G401 (cell line): ENCODE data around the gene DNAH2. TPM values are rescaled to one million over a fixed set of nuclear protein-coding genes. Genes with fewer than 3 reads are reported as not detected.

ENCODE experiments used
- DNase-seq: peaks from one replicate; pipeline ENCODE4 v3.0.0-alpha.2; 2015; ENCODE audit warnings: low spot score
- in situ Hi-C: cut with HindIII; loops from 2 replicates; pipeline ENCODE4 v1.10.0; 2016; ENCODE audit warnings: low sequenced_read_pairs, mixed read lengths
- total RNA-seq: library from RNA; depleted of rRNA; stranded (reverse); fragments of >200 nt; shearing (Covaris generic); gene quantifications from 2 replicates; pipeline ENCODE4 v1.2.3, GENCODE V29; 2014

Gene DNAH2
- total RNA-seq, 1 experiment from 2014 or later: 0.03 TPM

DNA sequence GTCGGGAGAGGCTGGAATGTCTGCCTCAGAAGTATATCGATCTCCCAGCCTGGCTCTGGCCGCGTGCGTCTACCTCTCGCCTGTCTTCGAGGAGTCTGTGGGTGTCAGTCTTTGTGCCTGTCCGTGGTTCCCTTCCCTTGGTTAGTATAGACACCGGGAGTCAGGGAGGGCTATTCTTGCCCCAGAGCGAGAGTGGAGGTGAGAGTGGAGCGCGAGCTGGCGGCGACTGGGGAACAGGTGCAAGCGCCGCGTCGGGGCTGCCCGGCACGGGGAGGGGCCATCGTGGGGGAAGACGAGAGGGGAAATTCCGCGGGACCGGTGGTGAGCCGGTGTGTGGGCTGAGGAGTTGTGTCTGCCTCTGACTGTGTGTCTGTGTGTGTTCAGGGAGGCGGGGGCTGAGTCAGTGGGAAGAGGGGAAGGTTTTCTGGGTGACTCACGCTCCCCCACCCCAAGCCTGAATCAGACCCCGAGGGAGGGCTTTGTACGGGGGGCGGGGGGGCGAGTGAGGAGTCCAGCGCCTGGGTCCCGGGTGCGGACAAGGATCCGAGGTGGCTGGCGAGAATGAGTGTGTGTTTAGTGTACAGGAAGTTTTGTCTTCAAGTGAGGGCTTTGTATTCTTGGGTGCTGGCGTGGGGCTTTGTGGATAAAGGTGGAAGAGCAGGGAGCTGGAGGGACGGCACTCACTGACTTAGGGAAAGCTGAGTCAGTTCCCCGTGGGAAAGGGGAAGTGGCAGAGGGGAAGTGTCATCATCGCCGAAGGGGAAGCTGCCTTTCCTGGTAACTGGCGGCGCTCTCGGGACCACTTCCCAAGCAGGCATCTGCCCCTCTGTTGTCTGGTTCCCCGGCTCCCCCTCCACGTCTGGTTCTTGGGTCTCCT lies 125.1 kb downstream of the DNAH2 start:
- peak; percentile 46 for DNase-seq
- in situ Hi-C loops: no loop called here

DNA sequence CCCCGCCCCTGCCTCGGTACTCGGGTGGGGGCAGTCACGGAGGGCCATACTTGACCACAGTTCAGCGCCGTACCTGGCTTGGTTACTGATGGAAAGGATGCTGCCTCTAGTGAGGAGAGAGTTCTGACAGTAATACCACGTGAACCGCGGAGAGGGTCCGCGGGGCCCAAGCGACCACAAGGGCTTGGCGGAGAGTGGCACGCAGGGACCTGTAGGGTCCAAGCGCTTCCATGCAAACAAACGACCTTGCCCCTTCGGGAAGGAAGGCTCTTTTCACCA lies 125.7 kb downstream of the DNAH2 start:
- no peak for DNase-seq
- in situ Hi-C loops: no loop called here

DNA sequence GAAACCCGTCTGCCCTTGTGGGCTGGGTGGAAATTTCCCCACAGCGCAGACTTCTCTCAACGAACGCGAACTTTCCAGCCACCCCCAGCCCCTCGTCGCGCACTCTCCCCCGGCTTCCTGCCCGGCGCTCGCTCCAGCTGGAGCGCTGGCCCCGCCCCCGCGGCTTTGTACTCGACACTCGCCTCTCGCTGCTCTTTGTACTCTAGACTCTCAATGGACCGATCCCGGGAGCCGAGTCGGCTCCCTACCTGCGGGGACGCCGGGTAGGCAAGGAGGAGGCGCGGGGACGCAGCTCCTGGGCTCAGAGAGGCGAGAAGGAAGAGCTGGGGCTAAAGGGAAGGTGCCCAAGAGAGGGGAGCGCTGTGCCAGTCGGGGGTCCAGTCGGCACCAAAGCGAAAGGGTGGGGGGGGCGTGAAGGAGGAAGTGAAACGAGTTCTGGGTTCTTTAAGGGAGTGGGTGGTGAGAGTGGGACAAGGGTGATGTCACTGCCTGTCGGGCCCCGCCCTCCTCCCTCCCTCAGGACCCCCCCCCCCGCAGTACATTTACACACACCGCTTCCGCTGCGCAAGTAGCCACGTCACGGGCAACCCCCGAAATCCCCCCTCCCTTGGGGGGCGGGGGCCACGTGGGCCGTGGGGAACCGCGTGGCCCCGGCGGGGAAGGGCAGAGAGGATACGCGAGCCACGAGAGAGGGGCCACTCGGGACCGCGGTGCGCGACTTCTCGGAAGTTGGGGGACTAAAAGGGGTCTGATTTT lies 126.2 kb downstream of the DNAH2 start:
- in situ Hi-C loops: no loop called here
- DNase-seq: peak; percentile 64

GRCh38 chr17:7844292-7845154 lies 127.0 kb downstream of the DNAH2 start:
- in situ Hi-C loops: no loop called here
- peak; percentile 97 for DNase-seq

DNA sequence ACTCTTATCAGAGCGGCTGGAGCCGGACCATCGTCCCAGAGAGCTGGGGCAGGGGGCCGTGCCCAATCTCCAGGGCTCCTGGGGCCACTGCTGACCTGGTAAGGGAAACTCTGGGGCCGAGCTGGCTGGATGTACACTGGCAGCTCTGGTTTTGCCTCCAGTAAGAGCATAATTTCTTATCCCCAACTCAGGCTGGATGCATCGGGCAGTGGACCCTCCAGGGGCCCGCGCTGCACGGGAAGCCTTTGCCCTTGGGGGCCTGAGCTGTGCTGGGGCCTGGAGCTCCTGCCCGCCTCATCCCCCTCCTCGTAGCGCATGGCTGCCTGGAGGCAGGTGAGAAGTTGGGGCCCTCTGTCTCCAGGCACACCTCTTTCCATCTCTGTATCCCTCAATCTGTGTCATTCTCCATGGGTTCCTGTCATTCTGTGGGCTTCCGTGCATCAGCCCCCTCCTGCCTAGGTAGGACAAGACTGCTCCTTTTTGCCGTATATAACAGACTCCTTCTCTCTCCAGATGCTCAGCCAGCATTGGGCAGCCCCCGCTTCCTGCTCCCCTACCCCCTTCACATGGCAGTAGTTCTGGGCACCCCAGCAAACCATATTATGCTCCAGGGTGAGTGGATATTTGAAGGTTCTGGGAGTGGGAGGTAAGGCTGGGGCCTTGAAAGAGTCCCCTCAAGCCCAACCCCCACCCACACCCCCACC lies 128.0 kb downstream of the DNAH2 start:
- DNase-seq: no peak
- in situ Hi-C loops: no loop called here

- DNase-seq: no peak
- in situ Hi-C loops: no loop called here
These were observed 128.7 kb downstream of the DNAH2 start for GRCh38 chr17:7846063-7846735.

GRCh38 chr17:7846765-7847661 lies 129.5 kb downstream of the DNAH2 start:
- no peak for DNase-seq
- in situ Hi-C loops: no loop called here

- in situ Hi-C loops: no loop called here
- DNase-seq: no peak
These were observed 130.6 kb downstream of the DNAH2 start for GRCh38 chr17:7848131-7848579.

- no peak for DNase-seq
- in situ Hi-C loops: no loop called here
These were observed 131.2 kb downstream of the DNAH2 start for GRCh38 chr17:7848739-7849129.

GRCh38 chr17:7849130-7849750 lies 131.7 kb downstream of the DNAH2 start:
- DNase-seq: no peak
- in situ Hi-C loops: no loop called here

DNA sequence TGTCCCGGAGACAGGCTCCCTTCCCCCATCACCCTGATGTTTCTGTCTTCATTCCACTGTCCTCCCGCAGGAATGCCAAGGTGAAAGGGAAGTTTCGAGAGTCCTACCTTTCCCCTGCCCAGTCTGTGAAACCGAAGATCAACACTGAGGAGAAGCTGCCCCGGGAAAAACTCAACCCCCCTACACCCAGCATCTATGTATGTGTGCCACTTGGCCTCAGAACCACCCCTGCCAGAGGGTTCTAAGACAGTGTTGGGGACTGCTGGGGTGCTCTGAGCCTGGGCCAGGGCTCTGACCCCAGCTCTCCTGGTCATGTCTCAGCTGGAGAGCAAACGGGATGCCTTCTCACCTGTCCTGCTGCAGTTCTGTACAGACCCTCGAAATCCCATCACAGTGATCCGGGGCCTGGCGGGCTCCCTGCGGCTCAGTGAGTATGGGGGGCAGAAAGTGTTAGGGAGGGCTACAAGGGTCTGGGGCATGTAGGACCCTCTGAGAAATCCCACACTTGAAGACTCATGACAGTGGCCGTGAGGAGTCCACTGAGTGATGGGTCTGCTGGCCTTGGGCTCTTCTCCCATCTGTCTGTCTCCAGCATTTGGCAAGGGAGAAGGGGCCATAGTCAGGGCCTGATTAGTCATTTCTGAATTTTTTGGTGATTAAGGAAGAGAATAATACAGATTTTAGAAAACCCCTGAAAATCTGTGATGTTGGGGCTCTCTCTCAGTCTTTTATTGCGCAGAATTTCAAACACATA lies 132.4 kb downstream of the DNAH2 start:
- DNase-seq: no peak
- in situ Hi-C loops: no loop called here

DNA sequence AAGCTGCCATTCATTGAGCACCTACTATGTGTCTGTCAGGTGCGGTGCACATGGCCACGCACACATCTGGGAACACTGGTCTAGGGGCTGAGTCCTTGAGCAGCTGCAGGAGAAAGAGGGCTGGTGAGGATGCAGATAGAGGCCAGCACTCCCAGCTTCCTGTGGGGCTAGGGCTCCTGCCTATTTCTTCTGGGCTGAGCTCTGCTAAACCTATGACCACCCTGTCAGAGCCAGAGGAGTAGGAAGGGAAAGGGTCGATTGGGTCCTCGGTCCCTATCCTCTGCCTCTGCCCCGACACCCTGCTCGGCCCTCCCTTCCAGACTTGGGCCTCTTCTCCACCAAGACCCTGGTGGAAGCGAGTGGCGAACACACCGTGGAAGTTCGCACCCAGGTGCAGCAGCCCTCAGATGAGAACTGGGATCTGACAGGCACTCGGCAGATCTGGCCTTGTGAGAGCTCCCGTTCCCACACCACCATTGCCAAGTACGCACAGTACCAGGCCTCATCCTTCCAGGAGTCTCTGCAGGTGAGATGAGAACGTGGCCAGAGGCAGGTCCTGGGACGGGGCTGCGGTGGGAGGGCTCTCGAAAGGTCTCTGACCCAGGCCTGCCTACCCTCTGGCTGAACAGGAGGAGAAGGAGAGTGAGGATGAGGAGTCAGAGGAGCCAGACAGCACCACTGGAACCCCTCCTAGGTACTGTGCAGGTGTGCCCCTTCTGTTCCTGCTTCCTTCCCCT lies 133.3 kb downstream of the DNAH2 start:
- DNase-seq: no peak
- in situ Hi-C loops: no loop called here

DNA sequence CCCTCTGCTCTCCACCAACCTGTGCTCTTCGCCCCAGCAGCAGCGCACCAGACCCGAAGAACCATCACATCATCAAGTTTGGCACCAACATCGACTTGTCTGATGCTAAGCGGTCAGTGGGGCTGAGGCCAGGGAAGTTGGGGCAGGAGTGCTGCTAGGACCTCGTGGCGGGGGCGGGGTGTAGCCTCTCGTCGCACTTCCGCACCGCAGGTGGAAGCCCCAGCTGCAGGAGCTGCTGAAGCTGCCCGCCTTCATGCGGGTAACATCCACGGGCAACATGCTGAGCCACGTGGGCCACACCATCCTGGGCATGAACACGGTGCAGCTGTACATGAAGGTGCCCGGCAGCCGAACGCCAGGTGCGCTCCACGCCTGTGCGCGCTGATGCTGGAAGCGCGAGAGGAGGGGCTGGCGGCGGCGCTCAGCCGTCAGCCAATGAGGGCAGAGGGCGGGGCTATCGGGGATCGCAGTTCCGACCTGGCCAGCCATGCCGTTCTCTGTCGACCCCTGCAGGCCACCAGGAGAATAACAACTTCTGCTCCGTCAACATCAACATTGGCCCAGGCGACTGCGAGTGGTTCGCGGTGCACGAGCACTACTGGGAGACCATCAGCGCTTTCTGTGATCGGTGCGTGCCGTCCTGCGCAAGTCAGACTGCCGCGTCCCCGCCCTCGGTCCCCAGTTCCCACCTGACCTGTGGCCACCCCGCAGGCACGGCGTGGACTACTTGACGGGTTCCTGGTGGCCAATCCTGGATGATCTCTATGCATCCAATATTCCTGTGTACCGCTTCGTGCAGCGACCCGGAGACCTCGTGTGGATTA lies 134.1 kb downstream of the DNAH2 start:
- in situ Hi-C loops: no loop called here
- DNase-seq: peak; percentile 95

GRCh38 chr17:7852262-7852670 lies 134.7 kb downstream of the DNAH2 start:
- in situ Hi-C loops: no loop called here
- DNase-seq: no peak
